Measurements from ENCODE around the gene FUNDC2.

FUNDC2 gene

DNA sequence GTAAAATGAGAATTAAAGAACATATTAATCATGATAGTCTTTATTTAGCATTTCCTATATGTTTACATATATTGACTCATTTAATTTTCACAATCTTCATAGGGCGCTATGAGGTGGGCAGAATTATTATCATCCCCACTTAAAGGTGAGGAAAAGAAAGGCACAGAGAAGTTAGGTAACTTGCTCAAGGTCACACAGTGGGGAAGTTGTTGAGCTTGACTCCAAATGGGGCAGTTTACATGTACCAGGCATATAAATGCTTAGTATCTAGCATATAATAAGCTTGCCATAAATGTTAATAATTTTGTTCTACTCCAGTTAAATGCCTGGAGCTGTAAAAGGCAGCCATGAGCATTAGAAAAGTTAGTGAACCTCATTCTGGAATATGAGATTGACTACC, 42.8 kb downstream of the FUNDC2 start:
- no peak for DNase-seq (ENCODE audit: low spot score)

DNA sequence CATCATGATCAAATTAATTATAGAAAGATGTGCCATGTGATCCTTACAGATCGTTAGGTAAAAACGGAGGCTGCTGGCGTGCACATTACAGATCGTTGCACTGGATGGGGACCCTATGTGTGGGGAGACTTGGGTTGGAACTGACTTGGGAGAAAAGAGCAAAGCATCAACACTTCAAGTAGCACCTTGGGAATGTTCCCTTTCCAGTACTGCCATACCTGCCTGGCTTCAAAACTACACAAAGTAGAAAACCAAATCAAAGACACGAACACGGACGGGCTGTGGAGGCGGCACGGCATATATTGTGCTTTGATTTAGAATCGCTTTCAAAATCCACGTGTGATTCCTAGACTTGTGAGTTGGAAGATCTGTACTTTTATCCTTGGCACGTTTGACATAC, 43.4 kb downstream of the FUNDC2 start:
- no peak for DNase-seq (ENCODE audit: low spot score)

DNA sequence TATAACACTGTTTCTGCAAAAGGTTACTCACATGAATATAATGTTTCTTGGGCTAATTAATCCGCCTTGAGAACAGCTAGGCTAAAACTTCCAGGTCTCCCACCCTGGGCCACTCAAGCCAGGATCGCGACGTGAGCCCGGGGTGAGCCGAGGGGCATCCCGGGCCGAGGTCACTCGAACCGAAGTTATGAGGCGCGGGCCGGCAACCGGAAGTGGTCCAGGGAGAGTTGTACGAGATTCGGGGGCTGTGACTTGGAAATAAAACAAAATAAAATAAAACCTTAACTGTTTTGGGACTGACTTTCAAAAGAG, 44.0 kb downstream of the FUNDC2 start:
- no peak for DNase-seq (ENCODE audit: low spot score)

- DNase-seq (ENCODE audit: low spot score), result peak; percentile 72
Measured at GRCh38 chrX:155070975-155071693, 44.5 kb downstream of the FUNDC2 start, which contains the start of the genes BRCC3, CMC4 and MTCP1. TSS of gene BRCC3 (plus strand) at chrX:155071508. CDS start at chrX:155071528, 20 bp downstream. TSS of gene CMC4 (minus strand) at chrX:155071136. CDS start at chrX:155064023, 7,113 bp downstream. TSS of gene MTCP1 (minus strand) at chrX:155071136. CDS start at chrX:155066010, 5,126 bp downstream.

- no peak for DNase-seq (ENCODE audit: low spot score)
Measured at GRCh38 chrX:155071694-155072280, 45.1 kb downstream of the FUNDC2 start.

- peak; percentile 40 for DNase-seq (ENCODE audit: low spot score)
Measured at GRCh38 chrX:155086202-155086840, 59.7 kb downstream of the FUNDC2 start.

- no peak for DNase-seq (ENCODE audit: low spot score)
Measured at GRCh38 chrX:155086961-155087735, 60.5 kb downstream of the FUNDC2 start.

DNA sequence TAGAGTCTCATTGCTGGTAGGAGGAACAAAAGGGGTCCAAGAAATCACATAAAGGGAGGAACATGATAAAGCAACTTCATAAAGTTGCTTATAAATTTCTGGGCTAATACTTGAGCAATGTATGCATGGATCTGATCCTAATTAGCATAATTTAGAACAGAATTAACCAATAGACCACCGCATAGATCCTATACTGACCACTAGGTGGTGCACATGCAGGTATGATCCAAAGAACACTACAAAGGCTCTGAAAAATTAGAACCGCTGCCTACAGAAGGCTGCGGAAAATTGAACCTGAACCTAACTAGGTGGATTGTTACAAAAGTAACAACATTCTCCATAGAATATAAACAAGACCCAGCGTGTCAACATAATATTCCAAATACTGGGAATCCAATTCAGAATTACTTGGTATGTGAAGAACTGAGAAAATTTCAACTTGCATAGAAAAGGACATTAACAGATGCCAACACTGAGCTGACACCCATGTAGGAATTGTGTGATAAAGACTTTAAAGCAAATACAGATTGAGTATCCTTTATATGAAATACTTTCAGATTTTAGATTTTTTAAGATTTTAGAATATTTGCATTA, 67.9 kb downstream of the FUNDC2 start:
- DNase-seq (ENCODE audit: low spot score), result peak; percentile 38

GRCh38 chrX:155105919-155106318, 79.3 kb downstream of the FUNDC2 start:
- DNase-seq (ENCODE audit: low spot score), result no peak

DNA sequence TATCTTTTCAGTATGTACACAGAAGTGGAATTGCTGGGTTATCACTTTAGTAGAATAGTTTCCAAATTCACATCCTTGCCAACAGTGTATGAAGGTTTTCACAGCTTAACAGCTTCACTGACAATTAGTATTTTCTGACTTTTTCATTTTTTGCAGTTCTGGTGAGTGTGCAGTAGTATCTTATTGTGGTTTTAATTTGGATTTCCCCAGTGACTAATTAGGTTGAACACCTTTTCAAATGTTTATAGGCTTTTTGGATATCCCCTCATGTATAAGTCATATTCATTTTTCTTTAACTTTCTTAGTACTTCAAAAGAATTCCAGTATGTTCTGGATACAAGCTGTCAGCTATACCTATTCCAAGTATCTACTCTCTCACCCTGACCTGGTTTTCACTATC, 81.8 kb downstream of the FUNDC2 start:
- DNase-seq (ENCODE audit: low spot score), result no peak
